Measurements from ENCODE around the gene CCDC60. TPM values are rescaled to one million over a fixed set of nuclear protein-coding genes. Genes with fewer than 3 reads are reported as not detected.
A peak's percentile ranks its signal among the peaks of the same experiment; 100 is the strongest.

Gene CCDC60
- total RNA-seq, 4 donors from 2014 or later = 0.64 to 10.6 (median 2.1) TPM

GRCh38 chr12:119328111-119328510, 6.4 kb upstream of the CCDC60 start:
- no peaks in the 10 kb centered on the region for H3K9me3 ChIP-seq
- no peaks in the 10 kb centered on the region for H3K27me3 ChIP-seq
- H3K27ac ChIP-seq = peak overlapping the region in 2 of 4 donors; percentile 52 to 57
- no peak overlapping the region for H3K4me3 ChIP-seq
- WGBS, 2 donors = 51 to 52% methylated on average over 3 of the region's 3 CpGs
- intact Hi-C loops (cut with DNase I) = no loop called here
- no peak for TF ChIP-seq POLR2A (IDR thresholded peaks at IDR 0.05)
- TF ChIP-seq CTCF (IDR thresholded peaks at IDR 0.05) = peak in 4 of 6 experiments; percentile 29 to 68 (median 36)
- H3K36me3 ChIP-seq = no peaks in the 10 kb centered on the region
- no peak for DNase-seq
- peaks cover 0 to 36% (median 21%) of the 10 kb centered on the region in 3 donors for H3K4me1 ChIP-seq

- H3K27ac ChIP-seq = no peak overlapping the region
- H3K4me1 ChIP-seq = peaks cover 0 to 10% (median 4%) of the 10 kb centered on the region in 3 donors
- H3K4me3 ChIP-seq = no peak overlapping the region
- no peak for DNase-seq
- intact Hi-C loops (cut with DNase I) = no loop called here
- no peak for TF ChIP-seq CTCF (IDR thresholded peaks at IDR 0.05)
- TF ChIP-seq POLR2A (IDR thresholded peaks at IDR 0.05) = no peak
- 55 to 61% methylated on average over 11 of the region's 11 CpGs for WGBS, 2 donors
- no peaks in the 10 kb centered on the region for H3K36me3 ChIP-seq
- H3K27me3 ChIP-seq = peaks cover 0 to 13% (median 0%) of the 10 kb centered on the region in 4 donors
- no peaks in the 10 kb centered on the region for H3K9me3 ChIP-seq
These were observed 4.2 kb downstream of the CCDC60 start for GRCh38 chr12:119338593-119339363.

- no peaks in the 10 kb centered on the region for H3K4me1 ChIP-seq
- WGBS, 2 donors = 77 to 86% methylated on average over 6 to 7 of the region's 7 CpGs
- no peak for DNase-seq
- no peaks in the 10 kb centered on the region for H3K9me3 ChIP-seq
- H3K27me3 ChIP-seq = peaks cover 0 to 10% (median 0%) of the 10 kb centered on the region in 4 donors
- H3K36me3 ChIP-seq = no peaks in the 10 kb centered on the region
- intact Hi-C loops (cut with DNase I) = no loop called here
- no peak overlapping the region for H3K27ac ChIP-seq
- no peak overlapping the region for H3K4me3 ChIP-seq
- no peak for TF ChIP-seq CTCF (IDR thresholded peaks at IDR 0.05)
- no peak for TF ChIP-seq POLR2A (IDR thresholded peaks at IDR 0.05)
These were observed 6.0 kb downstream of the CCDC60 start for GRCh38 chr12:119340578-119340977.

GRCh38 chr12:119341020-119341419, 6.5 kb downstream of the CCDC60 start:
- TF ChIP-seq POLR2A (IDR thresholded peaks at IDR 0.05) (no peak), CTCF (IDR thresholded peaks at IDR 0.05) (no peak)
- Histone ChIP-seq H3K4me3 (no peak overlapping the region), H3K9me3 (no peaks in the 10 kb centered on the region), H3K36me3 (no peaks in the 10 kb centered on the region), H3K4me1 (no peaks in the 10 kb centered on the region), H3K27me3 (peaks cover 0 to 10% (median 0%) of the 10 kb centered on the region in 4 donors), H3K27ac (no peak overlapping the region)
- no peak for DNase-seq
- 74 to 84% methylated on average over 5 of the region's 5 CpGs for WGBS, 2 donors
- intact Hi-C loops (cut with DNase I) = no loop called here

GRCh38 chr12:119341988-119342387, 7.5 kb downstream of the CCDC60 start:
- TF ChIP-seq CTCF (IDR thresholded peaks at IDR 0.05) (no peak), POLR2A (IDR thresholded peaks at IDR 0.05) (no peak)
- H3K4me1 ChIP-seq = no peaks in the 10 kb centered on the region
- WGBS, 2 donors = 80 to 95% methylated on average over 2 of the region's 2 CpGs
- peaks cover 0 to 4% (median 0%) of the 10 kb centered on the region in 4 donors for H3K27me3 ChIP-seq
- H3K27ac ChIP-seq = no peak overlapping the region
- H3K9me3 ChIP-seq = no peaks in the 10 kb centered on the region
- intact Hi-C loops (cut with DNase I) = no loop called here
- H3K4me3 ChIP-seq = no peak overlapping the region
- H3K36me3 ChIP-seq = no peaks in the 10 kb centered on the region
- no peak for DNase-seq
